GM23338 (cell line): ENCODE measurements around the gene IL1RAPL2. TPM values are rescaled to one million over a fixed set of nuclear protein-coding genes. Genes with fewer than 3 reads are reported as not detected.

ENCODE experiments used
- ATAC-seq: fragments of 200-7000 bp; cut with Tn5 transposase; 3 replicates; pipeline ENCODE4 v1.9.1; 2020
- DNase-seq: peaks from one replicate; pipeline ENCODE4 v3.0.0-alpha.2; 2015; ENCODE audit warnings: low spot score
- H2AFZ ChIP-seq: fragments of 200-600 bp; sonication (generic); 2 replicates; pipeline ENCODE4 v1.8.0; 2016; ENCODE audit warnings: antibody characterized with exemption, mild to moderate bottlenecking, moderate library complexity
- H3F3A ChIP-seq: fragments of 200-600 bp; sonication (generic); replicated peaks from 2 replicates; pipeline ENCODE4 v1.8.0; 2017; ENCODE audit warnings: antibody characterized with exemption, mixed run types, low read depth
- H3K27ac ChIP-seq: fragments of 200-600 bp; sonication (generic); 2 replicates; pipeline ENCODE4 v1.6.1; 2016; ENCODE audit warnings: low read depth
- H3K27me3 ChIP-seq: fragments of 200-600 bp; sonication (generic); 2 replicates; pipeline ENCODE4 v1.8.0; 2016; ENCODE audit warnings: mild to moderate bottlenecking, mixed run types, moderate library complexity; ENCODE audit not compliant: insufficient read depth
- H3K36me3 ChIP-seq: fragments of 200-600 bp; sonication (generic); 2 replicates; pipeline ENCODE4 v1.8.0; 2016; ENCODE audit warnings: mild to moderate bottlenecking; ENCODE audit not compliant: insufficient read depth
- H3K4me1 ChIP-seq: fragments of 200-600 bp; sonication (generic); 2 replicates; pipeline ENCODE4 v1.8.0; 2016; ENCODE audit warnings: mild to moderate bottlenecking, moderate library complexity; ENCODE audit not compliant: insufficient read depth
- H3K4me2 ChIP-seq: fragments of 200-600 bp; sonication (generic); 2 replicates; pipeline ENCODE4 v1.7.1; 2017; ENCODE audit warnings: mixed run types
- H3K4me3 ChIP-seq: fragments of 200-600 bp; sonication (generic); 2 replicates; pipeline ENCODE4 v1.6.1; 2016; ENCODE audit warnings: mixed run types
- H3K79me2 ChIP-seq: fragments of 200-600 bp; sonication (generic); replicated peaks from 2 replicates; pipeline ENCODE4 v1.8.0; 2017; ENCODE audit warnings: mild to moderate bottlenecking; ENCODE audit not compliant: insufficient read depth
- H3K9me2 ChIP-seq: fragments of 200-600 bp; sonication (generic); 2 replicates; pipeline ENCODE4 v1.8.0; 2017; ENCODE audit not compliant: insufficient read depth
- H4K20me1 ChIP-seq: fragments of 200-600 bp; sonication (generic); replicated peaks from 2 replicates; pipeline ENCODE4 v1.8.0; 2017; ENCODE audit warnings: mild to moderate bottlenecking; ENCODE audit not compliant: insufficient read depth
- H3K27ac Mint-ChIP-seq: 2 replicates; pipeline ENCODE4 v1.8.0; 2020; ENCODE audit warnings: inconsistent platforms, mild to moderate bottlenecking, moderate library complexity, mixed read lengths
- H3K27me3 Mint-ChIP-seq: 3 replicates; pipeline ENCODE4 v1.8.0; 2022; ENCODE audit warnings: low read depth, mild to moderate bottlenecking, moderate library complexity, mixed read lengths, inconsistent platforms; ENCODE audit not compliant: insufficient read depth, poor library complexity
- H3K36me3 Mint-ChIP-seq: 3 replicates; pipeline ENCODE4 v1.8.0; 2021; ENCODE audit warnings: low read depth, mild to moderate bottlenecking, inconsistent platforms, moderate library complexity, mixed read lengths
- H3K4me1 Mint-ChIP-seq: 3 replicates; pipeline ENCODE4 v1.8.0; 2020; ENCODE audit warnings: mild to moderate bottlenecking, inconsistent platforms, mixed read lengths
- H3K4me3 Mint-ChIP-seq: 3 replicates; pipeline ENCODE4 v1.8.0; 2021; ENCODE audit warnings: moderate library complexity, mild to moderate bottlenecking, inconsistent platforms, mixed read lengths
- H3K9me3 Mint-ChIP-seq: 3 replicates; pipeline ENCODE4 v1.8.0; 2020; ENCODE audit warnings: moderate library complexity, mild to moderate bottlenecking, inconsistent platforms, mixed read lengths
- CREB1 ChIP-seq: fragments of 250-450 bp; sonication (Bioruptor Pico); IDR thresholded peaks from 2 replicates; pipeline ENCODE4 v1.5.0; 2020; ENCODE audit warnings: low read depth, mild to moderate bottlenecking, moderate library complexity
- ETS1 ChIP-seq: IDR thresholded peaks from 2 replicates; pipeline ENCODE4 v1.6.1; 2016; ENCODE audit warnings: antibody characterized with exemption
- EZH2 ChIP-seq: fragments of 200-600 bp; sonication (generic); IDR thresholded peaks from one replicate; pipeline ENCODE4 v1.8.0; 2017; ENCODE audit warnings: antibody characterized with exemption, mild to moderate bottlenecking, low read depth; ENCODE audit not compliant: unreplicated experiment
- EZH2phosphoT487 ChIP-seq: fragments of 200-600 bp; sonication (generic); IDR thresholded peaks from one replicate; pipeline ENCODE4 v1.8.1; 2018; ENCODE audit warnings: antibody characterized with exemption; ENCODE audit not compliant: unreplicated experiment
- JUNB ChIP-seq: IDR thresholded peaks from one replicate; pipeline ENCODE4 v1.6.1; 2016; ENCODE audit warnings: antibody characterized with exemption; ENCODE audit not compliant: unreplicated experiment
- NANOG ChIP-seq: IDR thresholded peaks from 2 replicates; pipeline ENCODE4 v1.6.1; 2016; ENCODE audit warnings: antibody characterized with exemption, borderline replicate concordance
- POLR2AphosphoS5 ChIP-seq: IDR thresholded peaks from 2 replicates; pipeline ENCODE4 v1.6.1; 2016; ENCODE audit warnings: antibody characterized with exemption, low read depth
- STAT1 ChIP-seq: IDR thresholded peaks from one replicate; pipeline ENCODE4 v1.6.1; 2016; ENCODE audit warnings: antibody characterized with exemption; ENCODE audit not compliant: unreplicated experiment
- ZNF114 ChIP-seq: fragments of 250-450 bp; sonication (Bioruptor Pico); IDR thresholded peaks from 2 replicates; pipeline ENCODE4 v1.5.0; 2020; ENCODE audit warnings: mild to moderate bottlenecking, moderate library complexity
- ZNF331 ChIP-seq: fragments of 250-450 bp; sonication (Bioruptor Pico); IDR thresholded peaks from 2 replicates; pipeline ENCODE4 v1.5.0; 2020; ENCODE audit warnings: low read depth, mild to moderate bottlenecking, moderate library complexity
- ZNF462 ChIP-seq: fragments of 250-450 bp; sonication (Bioruptor Pico); IDR thresholded peaks from 2 replicates; pipeline ENCODE4 v1.5.0; 2020; ENCODE audit warnings: mild to moderate bottlenecking, moderate library complexity
- polyA plus RNA-seq: library from polyadenylated mRNA; unstranded; fragments of >200 nt; fragmentation: Nextera tagmentation; extraction: Ambion mirVana; gene quantifications from 2 replicates; pipeline ENCODE4 v1.2.1, GENCODE V29; 2016
- total RNA-seq: library from RNA; depleted of rRNA; stranded (reverse); fragments of >200 nt; shearing (Covaris generic); gene quantifications from 2 replicates; pipeline ENCODE4 v1.2.3, GENCODE V29; 2014
- TF ChIP-seq, protein P1 (sequence below): IDR thresholded peaks from one replicate; pipeline ENCODE4 v1.6.1; 2018; ENCODE audit warnings: antibody characterized with exemption; ENCODE audit not compliant: unreplicated experiment
- TF ChIP-seq, protein P2 (sequence below), 2 experiments: fragments of 200-600 bp in 1 of 2; sonication (generic) in 1 of 2; conservative IDR thresholded peaks; 2 replicates each; pipeline versions ENCODE4 v1.5.1 to v1.6.1; 2016 to 2017; ENCODE audit warnings: antibody characterized with exemption in 2 of 2, low read depth in 2 of 2, mild to moderate bottlenecking in 2 of 2, moderate library complexity in 1 of 2

IL1RAPL2 gene
- total and polyA plus RNA-seq, 2 experiments from 2014 or later, result 0.80 to 0.94 TPM

GRCh38 chrX:105317117-105317516 lies 751.1 kb downstream of the IL1RAPL2 start:
- Histone ChIP-seq H3K4me3 (no peak overlapping the region), H4K20me1 (no peaks in the 10 kb centered on the region), H3K9me2 (no peaks in the 10 kb centered on the region), H3K79me2 (no peaks in the 10 kb centered on the region), H3K27ac (no peak overlapping the region), H3F3A (no peaks in the 10 kb centered on the region), H3K27me3 (no peaks in the 10 kb centered on the region), H3K4me2 (no peak overlapping the region), H2AFZ (no peak overlapping the region), H3K4me1 (no peaks in the 10 kb centered on the region), H3K36me3 (no peaks in the 10 kb centered on the region)
- Mint-ChIP-seq H3K9me3 (no peaks in the 10 kb centered on the region), H3K4me1 (no peaks in the 10 kb centered on the region), H3K27me3 (no peaks in the 10 kb centered on the region), H3K4me3 (no peak overlapping the region), H3K36me3 (no peaks in the 10 kb centered on the region), H3K27ac (no peak overlapping the region)
- ATAC-seq, result no peak
- DNase-seq, result no peak
- TF ChIP-seq ZNF114, result no peak
- TF ChIP-seq EZH2, result no peak
- TF ChIP-seq STAT1, result no peak
- no peak for TF ChIP-seq EZH2phosphoT487
- TF ChIP-seq CREB1 (CRISPR knock-in tag), result no peak
- TF ChIP-seq JUNB, result no peak
- TF ChIP-seq, protein P1, sequence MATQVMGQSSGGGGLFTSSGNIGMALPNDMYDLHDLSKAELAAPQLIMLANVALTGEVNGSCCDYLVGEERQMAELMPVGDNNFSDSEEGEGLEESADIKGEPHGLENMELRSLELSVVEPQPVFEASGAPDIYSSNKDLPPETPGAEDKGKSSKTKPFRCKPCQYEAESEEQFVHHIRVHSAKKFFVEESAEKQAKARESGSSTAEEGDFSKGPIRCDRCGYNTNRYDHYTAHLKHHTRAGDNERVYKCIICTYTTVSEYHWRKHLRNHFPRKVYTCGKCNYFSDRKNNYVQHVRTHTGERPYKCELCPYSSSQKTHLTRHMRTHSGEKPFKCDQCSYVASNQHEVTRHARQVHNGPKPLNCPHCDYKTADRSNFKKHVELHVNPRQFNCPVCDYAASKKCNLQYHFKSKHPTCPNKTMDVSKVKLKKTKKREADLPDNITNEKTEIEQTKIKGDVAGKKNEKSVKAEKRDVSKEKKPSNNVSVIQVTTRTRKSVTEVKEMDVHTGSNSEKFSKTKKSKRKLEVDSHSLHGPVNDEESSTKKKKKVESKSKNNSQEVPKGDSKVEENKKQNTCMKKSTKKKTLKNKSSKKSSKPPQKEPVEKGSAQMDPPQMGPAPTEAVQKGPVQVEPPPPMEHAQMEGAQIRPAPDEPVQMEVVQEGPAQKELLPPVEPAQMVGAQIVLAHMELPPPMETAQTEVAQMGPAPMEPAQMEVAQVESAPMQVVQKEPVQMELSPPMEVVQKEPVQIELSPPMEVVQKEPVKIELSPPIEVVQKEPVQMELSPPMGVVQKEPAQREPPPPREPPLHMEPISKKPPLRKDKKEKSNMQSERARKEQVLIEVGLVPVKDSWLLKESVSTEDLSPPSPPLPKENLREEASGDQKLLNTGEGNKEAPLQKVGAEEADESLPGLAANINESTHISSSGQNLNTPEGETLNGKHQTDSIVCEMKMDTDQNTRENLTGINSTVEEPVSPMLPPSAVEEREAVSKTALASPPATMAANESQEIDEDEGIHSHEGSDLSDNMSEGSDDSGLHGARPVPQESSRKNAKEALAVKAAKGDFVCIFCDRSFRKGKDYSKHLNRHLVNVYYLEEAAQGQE, result no peak
- no peak for TF ChIP-seq ZNF462 (CRISPR knock-in tag)
- TF ChIP-seq, protein P2, sequence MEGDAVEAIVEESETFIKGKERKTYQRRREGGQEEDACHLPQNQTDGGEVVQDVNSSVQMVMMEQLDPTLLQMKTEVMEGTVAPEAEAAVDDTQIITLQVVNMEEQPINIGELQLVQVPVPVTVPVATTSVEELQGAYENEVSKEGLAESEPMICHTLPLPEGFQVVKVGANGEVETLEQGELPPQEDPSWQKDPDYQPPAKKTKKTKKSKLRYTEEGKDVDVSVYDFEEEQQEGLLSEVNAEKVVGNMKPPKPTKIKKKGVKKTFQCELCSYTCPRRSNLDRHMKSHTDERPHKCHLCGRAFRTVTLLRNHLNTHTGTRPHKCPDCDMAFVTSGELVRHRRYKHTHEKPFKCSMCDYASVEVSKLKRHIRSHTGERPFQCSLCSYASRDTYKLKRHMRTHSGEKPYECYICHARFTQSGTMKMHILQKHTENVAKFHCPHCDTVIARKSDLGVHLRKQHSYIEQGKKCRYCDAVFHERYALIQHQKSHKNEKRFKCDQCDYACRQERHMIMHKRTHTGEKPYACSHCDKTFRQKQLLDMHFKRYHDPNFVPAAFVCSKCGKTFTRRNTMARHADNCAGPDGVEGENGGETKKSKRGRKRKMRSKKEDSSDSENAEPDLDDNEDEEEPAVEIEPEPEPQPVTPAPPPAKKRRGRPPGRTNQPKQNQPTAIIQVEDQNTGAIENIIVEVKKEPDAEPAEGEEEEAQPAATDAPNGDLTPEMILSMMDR (conservative IDR thresholded peaks at IDR 0.05; ENCODE audit: low read depth in 2 of 2), result no peak
- no peak for TF ChIP-seq ETS1
- TF ChIP-seq POLR2AphosphoS5, result no peak
- no peak for TF ChIP-seq ZNF331 (CRISPR knock-in tag)
- TF ChIP-seq NANOG, result no peak
